Erythroblast (primary cell): Measurements from ENCODE around the gene HTR6.

Experiments used
- GATA1 ChIP-seq: IDR thresholded peaks from 2 replicates; pipeline ENCODE4 v1.6.1; 2011; ENCODE audit warnings: low read depth, mild to moderate bottlenecking, control low read depth, low read length, moderate library complexity
- POLR2A ChIP-seq: IDR thresholded peaks from 2 replicates; pipeline ENCODE4 v1.6.1; 2011; ENCODE audit warnings: mild to moderate bottlenecking, low read length

GRCh38 chr1:19644395-19644680, 20.3 kb upstream of the HTR6 start:
- no peak for TF ChIP-seq POLR2A
- no peak for TF ChIP-seq GATA1
